Measurements from ENCODE around the gene UPK3A.
"Not testable (repeated sequence)": the region's sequence is repeated elsewhere in the genome, so short reads cannot be mapped to it uniquely, and the experiment has no call there.

The UPK3A gene

GRCh38 chr22:45320357-45320976 is 35.7 kb downstream of the UPK3A start:
- no peak overlapping the region for H3K4me3 ChIP-seq (ENCODE audit: low read depth, low read length)
- DNase-seq (ENCODE audit: low read depth): no peak

- H3K4me3 ChIP-seq (ENCODE audit: low read depth, low read length): no peak overlapping the region
- DNase-seq (ENCODE audit: low read depth): no peak
These were observed 37.1 kb downstream of the UPK3A start for GRCh38 chr22:45321827-45322226.

- no peak overlapping the region for H3K4me3 ChIP-seq (ENCODE audit: low read depth, low read length)
- no peak for DNase-seq (ENCODE audit: low read depth)
These were observed 38.2 kb downstream of the UPK3A start for GRCh38 chr22:45322873-45323525.

GRCh38 chr22:45323695-45324094 is 38.9 kb downstream of the UPK3A start:
- no peak overlapping the region for H3K4me3 ChIP-seq (ENCODE audit: low read depth, low read length)
- DNase-seq (ENCODE audit: low read depth): no peak

- no peak for DNase-seq (ENCODE audit: low read depth)
- H3K4me3 ChIP-seq (ENCODE audit: low read depth, low read length): no peak overlapping the region
These were observed 39.6 kb downstream of the UPK3A start for GRCh38 chr22:45324311-45324711.

GRCh38 chr22:45328261-45328660 is 43.5 kb downstream of the UPK3A start:
- not testable (repeated sequence) for H3K4me3 ChIP-seq (ENCODE audit: low read depth, low read length); DNase-seq (ENCODE audit: low read depth)

- no peak overlapping the region for H3K4me3 ChIP-seq (ENCODE audit: low read depth, low read length)
- DNase-seq (ENCODE audit: low read depth): no peak
These were observed 44.2 kb downstream of the UPK3A start for GRCh38 chr22:45328822-45329529.

- DNase-seq (ENCODE audit: low read depth): no peak
- no peak overlapping the region for H3K4me3 ChIP-seq (ENCODE audit: low read depth, low read length)
These were observed 44.8 kb downstream of the UPK3A start for GRCh38 chr22:45329530-45329936.

- no peak overlapping the region for H3K4me3 ChIP-seq (ENCODE audit: low read depth, low read length)
- no peak for DNase-seq (ENCODE audit: low read depth)
These were observed 45.8 kb downstream of the UPK3A start for GRCh38 chr22:45330548-45330947.

- no peak overlapping the region for H3K4me3 ChIP-seq (ENCODE audit: low read depth, low read length)
- no peak for DNase-seq (ENCODE audit: low read depth)
These were observed 46.7 kb downstream of the UPK3A start for GRCh38 chr22:45331486-45331885.

- DNase-seq (ENCODE audit: low read depth): no peak
- no peak overlapping the region for H3K4me3 ChIP-seq (ENCODE audit: low read depth, low read length)
These were observed 47.3 kb downstream of the UPK3A start for GRCh38 chr22:45332001-45332400.

- no peak for DNase-seq (ENCODE audit: low read depth)
- H3K4me3 ChIP-seq (ENCODE audit: low read depth, low read length): no peak overlapping the region
These were observed 49.3 kb downstream of the UPK3A start for GRCh38 chr22:45334068-45334467.

- H3K4me3 ChIP-seq (ENCODE audit: low read depth, low read length): no peak overlapping the region
- no peak for DNase-seq (ENCODE audit: low read depth)
These were observed 49.8 kb downstream of the UPK3A start for GRCh38 chr22:45334528-45334927.

- no peak overlapping the region for H3K4me3 ChIP-seq (ENCODE audit: low read depth, low read length)
- no peak for DNase-seq (ENCODE audit: low read depth)
These were observed 50.5 kb downstream of the UPK3A start for GRCh38 chr22:45335021-45335818.

GRCh38 chr22:45335854-45336522 is 51.2 kb downstream of the UPK3A start:
- DNase-seq (ENCODE audit: low read depth): no peak

GRCh38 chr22:45336971-45337431 is 52.3 kb downstream of the UPK3A start:
- no peak overlapping the region for H3K4me3 ChIP-seq (ENCODE audit: low read depth, low read length)
- no peak for DNase-seq (ENCODE audit: low read depth)

More at GRCh38 chr22:45335854-45336522, 51.2 kb downstream of the UPK3A start:
- H3K4me3 ChIP-seq (ENCODE audit: low read depth, low read length): no peak overlapping the region

- no peak overlapping the region for H3K4me3 ChIP-seq (ENCODE audit: low read depth, low read length)
- no peak for DNase-seq (ENCODE audit: low read depth)
These were observed 52.8 kb downstream of the UPK3A start for GRCh38 chr22:45337536-45337935.

- no peak for DNase-seq (ENCODE audit: low read depth)
- no peak overlapping the region for H3K4me3 ChIP-seq (ENCODE audit: low read depth, low read length)
These were observed 54.0 kb downstream of the UPK3A start for GRCh38 chr22:45338795-45339194.

GRCh38 chr22:45340323-45340722 is 55.6 kb downstream of the UPK3A start:
- no peak for DNase-seq (ENCODE audit: low read depth)
- H3K4me3 ChIP-seq (ENCODE audit: low read depth, low read length): no peak overlapping the region

All from skeletal muscle cell (primary cell).